Esophagus muscularis mucosa (tissue), 4 donors: ENCODE data around the gene TNS1. TPM values are rescaled to one million over a fixed set of nuclear protein-coding genes. Genes with fewer than 3 reads are reported as not detected.

Experiments
- DNase-seq: peaks from one replicate; pipeline ENCODE4 v3.0.0-alpha.2; 2017; ENCODE audit errors: extremely low spot score
- H3K27ac ChIP-seq, 4 donors: fragments of 200-600 bp; sonication (generic); replicated peaks in 1 of 4; 1 replicate in 3 of 4; 2 replicates in 1 of 4; pipeline ENCODE4 v1.5.1; 2016 to 2019; ENCODE audit warnings: mild to moderate bottlenecking in 1 of 4
- H3K27me3 ChIP-seq, 4 donors: fragments of 200-600 bp; sonication (generic); one replicate each; pipeline versions ENCODE4 v1.5.1 to v1.6.0; 2016 to 2019
- H3K36me3 ChIP-seq, 4 donors: fragments of 200-600 bp; sonication (generic); one replicate each; pipeline ENCODE4 v1.5.1; 2016 to 2019
- H3K4me1 ChIP-seq, 4 donors: fragments of 200-600 bp; sonication (generic); one replicate each; pipeline ENCODE4 v1.5.1; 2016 to 2019
- H3K4me3 ChIP-seq, 4 donors: fragments of 200-600 bp; sonication (generic); 1 replicate in 2 of 4; 2 replicates in 2 of 4; pipeline ENCODE4 v1.5.1; 2016 to 2019; ENCODE audit warnings: mild to moderate bottlenecking in 4 of 4, moderate library complexity in 1 of 4
- H3K9me3 ChIP-seq, 4 donors: fragments of 200-600 bp; sonication (generic); 1 replicate in 3 of 4; 2 replicates in 1 of 4; pipeline ENCODE4 v1.5.1; 2016 to 2019
- EP300 ChIP-seq: sonication (generic); formaldehyde crosslinking; IDR thresholded peaks from one replicate; pipeline ENCODE4 v1.6.1; 2017; ENCODE audit warnings: antibody characterized with exemption
- POLR2A ChIP-seq: fragments of 450-650 bp; IDR thresholded peaks from one replicate; pipeline ENCODE4 v1.6.1; 2017; ENCODE audit warnings: antibody characterized with exemption, moderate library complexity, mild to moderate bottlenecking, low read depth
- POLR2AphosphoS5 ChIP-seq, 2 donors: sonication (generic); formaldehyde crosslinking; IDR thresholded peaks; one replicate each; pipeline ENCODE4 v1.6.1; 2017; ENCODE audit warnings: antibody characterized with exemption in 2 of 2
- WGBS: methylation state at CpG from one replicate; pipeline ENCODE4 v1.1.5; 2018; 5-methylcytosine and 5-hydroxymethylcytosine counted together
- intact Hi-C: fragments of 100-400 bp; cut with DNase I; formaldehyde crosslinking; loops from one replicate; pipeline ENCODE4 v1.15.1; 2023
- total RNA-seq, 4 donors: library from RNA; depleted of rRNA; stranded (reverse); fragments of >200 nt; gene quantifications; one replicate each; pipeline versions ENCODE4 v1.1.0 to v1.2.1, GENCODE V29; 2016
- TF ChIP-seq, protein P1 (sequence below), 3 experiments: fragments of 200-600 bp in 2 of 3; fragments of 450-650 bp in 1 of 3; sonication (generic) in 2 of 3; IDR thresholded peaks; one replicate each; pipeline ENCODE4 v1.5.1; 2017 to 2019; ENCODE audit warnings: antibody characterized with exemption in 3 of 3, mild to moderate bottlenecking in 2 of 3, moderate library complexity in 1 of 3

TNS1 gene
- total RNA-seq, 4 donors from 2014 or later: 1,001 to 2,170 (median 1,411) TPM

DNA sequence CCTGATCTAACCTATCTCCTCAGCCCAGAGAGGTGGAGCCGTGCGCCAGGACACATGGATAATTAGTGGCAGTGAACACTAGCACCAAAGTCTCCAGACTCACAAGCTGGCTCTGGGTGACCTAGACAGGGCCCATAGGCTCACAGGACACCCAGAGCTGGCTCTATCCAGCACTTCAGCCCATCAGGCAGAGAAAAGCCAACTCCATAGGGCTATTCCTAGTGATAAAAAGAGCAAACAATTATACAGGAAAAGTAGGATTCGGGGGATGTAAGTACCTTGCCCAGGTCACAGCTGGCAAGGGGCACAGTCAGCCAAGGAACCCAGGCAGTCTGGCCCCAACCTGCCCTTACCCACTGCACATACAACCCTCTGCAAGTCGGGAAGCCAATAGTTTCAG lies 178.6 kb downstream of the TNS1 start:
- no peak overlapping the region for H3K4me3 ChIP-seq
- H3K27me3 ChIP-seq: no peaks in the 10 kb centered on the region
- DNase-seq: no peak
- H3K9me3 ChIP-seq: no peaks in the 10 kb centered on the region
- TF ChIP-seq, protein P1, sequence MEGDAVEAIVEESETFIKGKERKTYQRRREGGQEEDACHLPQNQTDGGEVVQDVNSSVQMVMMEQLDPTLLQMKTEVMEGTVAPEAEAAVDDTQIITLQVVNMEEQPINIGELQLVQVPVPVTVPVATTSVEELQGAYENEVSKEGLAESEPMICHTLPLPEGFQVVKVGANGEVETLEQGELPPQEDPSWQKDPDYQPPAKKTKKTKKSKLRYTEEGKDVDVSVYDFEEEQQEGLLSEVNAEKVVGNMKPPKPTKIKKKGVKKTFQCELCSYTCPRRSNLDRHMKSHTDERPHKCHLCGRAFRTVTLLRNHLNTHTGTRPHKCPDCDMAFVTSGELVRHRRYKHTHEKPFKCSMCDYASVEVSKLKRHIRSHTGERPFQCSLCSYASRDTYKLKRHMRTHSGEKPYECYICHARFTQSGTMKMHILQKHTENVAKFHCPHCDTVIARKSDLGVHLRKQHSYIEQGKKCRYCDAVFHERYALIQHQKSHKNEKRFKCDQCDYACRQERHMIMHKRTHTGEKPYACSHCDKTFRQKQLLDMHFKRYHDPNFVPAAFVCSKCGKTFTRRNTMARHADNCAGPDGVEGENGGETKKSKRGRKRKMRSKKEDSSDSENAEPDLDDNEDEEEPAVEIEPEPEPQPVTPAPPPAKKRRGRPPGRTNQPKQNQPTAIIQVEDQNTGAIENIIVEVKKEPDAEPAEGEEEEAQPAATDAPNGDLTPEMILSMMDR (IDR thresholded peaks at IDR 0.05): no peak
- TF ChIP-seq POLR2A: no peak
- no peak for TF ChIP-seq EP300
- TF ChIP-seq POLR2AphosphoS5 (IDR thresholded peaks at IDR 0.05): no peak
- peak overlapping the region; percentile 83 to 90 (median 88) for H3K27ac ChIP-seq
- peaks cover 98 to 100% (median 100%) of the 10 kb centered on the region in 4 donors for H3K4me1 ChIP-seq
- peaks cover 35 to 95% (median 84%) of the 10 kb centered on the region in 4 donors for H3K36me3 ChIP-seq
- WGBS: 87% methylated on average over 4 of the region's 4 CpGs
- intact Hi-C loops: no loop called here

DNA sequence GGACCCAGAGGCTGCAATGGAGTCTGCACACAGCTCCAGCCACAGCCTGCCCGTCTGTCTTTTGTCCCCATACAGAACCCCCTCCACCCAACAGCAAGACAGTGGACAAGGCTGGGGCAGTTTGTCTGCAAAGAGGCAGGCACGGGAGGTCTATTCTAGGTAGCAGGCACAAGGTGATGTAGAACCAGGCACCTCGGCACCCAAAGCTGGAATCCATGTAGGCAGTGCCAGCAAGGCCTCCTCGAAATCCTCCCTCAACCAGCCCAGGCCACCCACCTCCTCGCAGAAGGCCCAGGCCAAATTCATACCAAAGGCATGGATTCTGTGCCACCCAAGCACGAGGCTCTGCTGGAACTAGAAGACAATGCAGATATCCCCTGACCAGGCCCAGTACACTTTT lies 179.2 kb downstream of the TNS1 start:
- no peak for DNase-seq
- Histone ChIP-seq H3K4me3 (no peak overlapping the region), H3K9me3 (no peaks in the 10 kb centered on the region), H3K4me1 (peaks cover 96 to 100% (median 100%) of the 10 kb centered on the region in 4 donors), H3K27me3 (no peaks in the 10 kb centered on the region), H3K36me3 (peaks cover 35 to 95% (median 84%) of the 10 kb centered on the region in 4 donors), H3K27ac (peak overlapping the region; percentile 83 to 90 (median 88))
- WGBS: 56% methylated on average over 6 of the region's 6 CpGs
- TF ChIP-seq EP300: no peak
- TF ChIP-seq, protein P1 (IDR thresholded peaks at IDR 0.05): no peak
- intact Hi-C loops: no loop called here

DNA sequence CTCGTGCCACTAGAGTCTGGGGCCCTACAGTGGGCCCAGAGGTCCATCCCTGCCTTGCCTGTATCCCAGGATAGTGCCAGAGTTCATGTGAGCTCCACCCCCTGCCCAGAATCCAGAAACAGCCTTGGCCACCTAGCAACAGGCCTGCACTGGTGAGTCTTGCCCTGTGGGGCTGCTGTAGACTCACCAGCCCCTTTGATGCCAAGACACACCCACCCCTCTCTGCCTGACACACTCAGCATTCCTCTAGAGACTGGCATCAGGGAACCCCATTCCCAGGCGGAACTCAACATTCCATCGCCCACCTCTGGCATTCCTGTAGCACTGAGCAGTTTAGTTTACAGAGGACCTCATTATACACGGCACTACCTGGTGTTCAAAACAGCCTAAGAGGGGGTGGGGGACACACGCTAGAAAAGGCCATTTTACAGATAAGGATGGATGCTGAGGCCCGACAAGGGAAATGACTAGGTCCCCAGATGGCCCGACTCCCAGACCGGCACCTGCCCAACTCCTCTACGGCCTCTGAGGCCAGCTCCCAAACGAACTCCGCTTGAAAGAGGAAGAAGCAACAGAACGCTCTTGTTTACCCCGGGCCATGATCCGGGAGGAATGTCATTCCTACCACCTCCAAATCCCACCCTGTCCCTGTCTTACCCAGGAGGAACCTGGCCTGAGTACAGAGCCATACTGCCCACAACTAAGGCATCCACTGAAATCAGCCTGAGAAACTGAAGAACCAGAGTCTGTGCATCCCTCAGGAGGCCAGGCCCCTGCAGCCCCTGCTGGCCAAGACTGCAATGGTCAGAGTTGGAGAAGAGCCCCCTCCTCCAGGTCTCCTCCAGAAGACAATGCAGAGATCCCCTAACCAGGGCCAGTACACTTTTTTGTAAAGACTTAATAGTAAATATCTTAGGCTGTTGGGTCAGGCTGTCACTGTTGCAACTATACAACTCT lies 180.2 kb downstream of the TNS1 start:
- Histone ChIP-seq H3K9me3 (no peaks in the 10 kb centered on the region), H3K36me3 (peaks cover 44 to 95% (median 85%) of the 10 kb centered on the region in 4 donors), H3K4me3 (no peak overlapping the region), H3K27ac (peak overlapping the region; percentile 83 to 90 (median 88)), H3K4me1 (peaks cover 96 to 100% (median 100%) of the 10 kb centered on the region in 4 donors), H3K27me3 (no peaks in the 10 kb centered on the region)
- intact Hi-C loops: no loop called here
- WGBS: 25% methylated on average over 14 of the region's 14 CpGs
- TF ChIP-seq EP300: no peak
- TF ChIP-seq, protein P1 (IDR thresholded peaks at IDR 0.05): peak in 1 of 3 experiments; percentile 13
- TF ChIP-seq POLR2AphosphoS5 (IDR thresholded peaks at IDR 0.05): peak in 1 of 2 donors; percentile 51
- TF ChIP-seq POLR2A: no peak
- no peak for DNase-seq

DNA sequence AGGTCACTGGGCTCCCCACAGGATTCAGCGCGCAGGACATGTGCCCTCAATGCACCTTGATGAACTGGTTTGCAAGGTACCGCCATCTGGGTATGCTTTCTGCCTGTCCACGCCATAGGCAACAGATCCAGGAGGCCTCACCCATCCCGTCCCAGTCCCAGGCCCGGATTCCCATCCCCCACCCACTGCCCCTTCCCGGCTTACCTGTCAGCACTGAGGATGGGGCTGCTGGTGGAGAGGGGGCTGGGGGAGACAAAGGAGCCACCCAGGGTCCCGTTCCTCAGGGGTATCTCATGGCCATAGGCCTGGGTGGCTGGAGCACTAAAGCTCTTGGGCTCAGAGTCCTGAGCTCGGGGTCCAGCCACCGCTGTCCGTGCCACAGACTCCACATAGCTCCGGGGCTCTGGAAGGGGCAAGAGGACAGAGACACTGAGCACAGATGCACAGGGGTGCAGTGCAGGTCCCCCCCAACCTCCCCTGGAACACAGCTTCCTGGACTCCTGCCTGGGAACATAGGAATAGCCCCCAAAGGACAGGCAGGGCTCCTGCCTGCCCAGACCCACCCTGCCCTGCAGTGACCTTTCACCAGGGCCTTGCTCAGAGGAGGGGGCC lies 181.2 kb downstream of the TNS1 start:
- no peak overlapping the region for H3K4me3 ChIP-seq
- no peaks in the 10 kb centered on the region for H3K9me3 ChIP-seq
- peaks cover 96 to 100% (median 100%) of the 10 kb centered on the region in 4 donors for H3K4me1 ChIP-seq
- intact Hi-C loops: no loop called here
- no peak for DNase-seq
- 100% methylated on average over 4 of the region's 12 CpGs for WGBS
- TF ChIP-seq, protein P1 (IDR thresholded peaks at IDR 0.05): no peak
- no peak for TF ChIP-seq POLR2AphosphoS5 (IDR thresholded peaks at IDR 0.05)
- H3K27ac ChIP-seq: peak overlapping the region; percentile 83 to 90 (median 88)
- H3K27me3 ChIP-seq: no peaks in the 10 kb centered on the region
- peaks cover 53 to 96% (median 92%) of the 10 kb centered on the region in 4 donors for H3K36me3 ChIP-seq
